OCI-LY1 (cell line): ENCODE results near the gene MTSS2.

Experiments
- EZH2 ChIP-seq: fragments of 200-600 bp; sonication (generic), shearing (Covaris generic); IDR thresholded peaks from 2 replicates; pipeline ENCODE4 v1.8.0; 2017; ENCODE audit warnings: borderline replicate concordance, mixed run types, mild to moderate bottlenecking, antibody characterized with exemption, low read length, moderate library complexity, mixed read lengths
- TF ChIP-seq, protein P1 (sequence below): fragments of 200-600 bp; sonication (generic), shearing (Covaris generic); IDR thresholded peaks from 2 replicates; pipeline ENCODE4 v1.5.1; 2017; ENCODE audit warnings: mild to moderate bottlenecking, antibody characterized with exemption, low read length, moderate library complexity, mixed read lengths

DNA sequence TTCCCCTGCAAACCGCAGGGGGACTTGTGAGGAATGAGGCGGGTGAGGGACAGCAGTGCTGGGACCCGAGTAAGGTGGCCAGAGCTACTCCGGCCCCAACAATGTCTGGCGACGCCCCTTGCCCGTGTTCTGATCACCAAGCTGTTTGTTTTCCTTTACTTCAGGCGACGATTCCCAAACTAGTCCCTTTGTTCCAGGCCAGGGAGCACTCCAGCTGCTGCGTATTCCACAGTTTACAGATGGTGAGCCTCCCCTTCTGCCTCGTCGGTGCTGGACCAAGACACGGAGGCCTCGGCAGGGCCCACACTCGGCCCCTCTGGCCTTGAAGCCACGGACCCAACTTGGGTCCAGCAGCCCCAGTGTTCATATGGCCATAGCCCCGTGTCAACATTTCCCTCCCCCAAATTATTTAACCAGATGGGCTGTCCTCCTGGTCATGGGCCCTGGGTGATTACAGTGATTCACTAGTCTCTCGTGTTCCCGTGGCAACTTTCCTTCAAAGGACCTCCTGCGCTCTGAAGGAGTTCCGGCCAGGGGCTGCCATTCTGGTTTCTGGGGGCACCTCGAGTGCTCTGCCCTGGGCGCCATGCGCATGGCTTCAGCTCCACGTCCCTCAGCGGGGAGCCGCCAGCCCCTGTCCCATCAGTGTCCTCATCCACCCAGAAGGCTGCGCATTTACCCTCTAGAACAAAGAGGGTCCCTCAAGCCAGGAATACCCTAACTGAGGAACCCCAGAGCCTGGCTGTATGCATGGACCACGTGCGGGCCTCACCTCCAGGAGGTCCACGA, 24.8 kb upstream of the MTSS2 start:
- TF ChIP-seq, protein P1, sequence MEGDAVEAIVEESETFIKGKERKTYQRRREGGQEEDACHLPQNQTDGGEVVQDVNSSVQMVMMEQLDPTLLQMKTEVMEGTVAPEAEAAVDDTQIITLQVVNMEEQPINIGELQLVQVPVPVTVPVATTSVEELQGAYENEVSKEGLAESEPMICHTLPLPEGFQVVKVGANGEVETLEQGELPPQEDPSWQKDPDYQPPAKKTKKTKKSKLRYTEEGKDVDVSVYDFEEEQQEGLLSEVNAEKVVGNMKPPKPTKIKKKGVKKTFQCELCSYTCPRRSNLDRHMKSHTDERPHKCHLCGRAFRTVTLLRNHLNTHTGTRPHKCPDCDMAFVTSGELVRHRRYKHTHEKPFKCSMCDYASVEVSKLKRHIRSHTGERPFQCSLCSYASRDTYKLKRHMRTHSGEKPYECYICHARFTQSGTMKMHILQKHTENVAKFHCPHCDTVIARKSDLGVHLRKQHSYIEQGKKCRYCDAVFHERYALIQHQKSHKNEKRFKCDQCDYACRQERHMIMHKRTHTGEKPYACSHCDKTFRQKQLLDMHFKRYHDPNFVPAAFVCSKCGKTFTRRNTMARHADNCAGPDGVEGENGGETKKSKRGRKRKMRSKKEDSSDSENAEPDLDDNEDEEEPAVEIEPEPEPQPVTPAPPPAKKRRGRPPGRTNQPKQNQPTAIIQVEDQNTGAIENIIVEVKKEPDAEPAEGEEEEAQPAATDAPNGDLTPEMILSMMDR: no peak
- no peak for TF ChIP-seq EZH2
